ENCODE measurements around the gene MLEC. TPM values are rescaled to one million over a fixed set of nuclear protein-coding genes. Genes with fewer than 3 reads are reported as not detected.

The MLEC gene
- total RNA-seq, 1 experiment from 2014 or later, result 181 TPM

DNA sequence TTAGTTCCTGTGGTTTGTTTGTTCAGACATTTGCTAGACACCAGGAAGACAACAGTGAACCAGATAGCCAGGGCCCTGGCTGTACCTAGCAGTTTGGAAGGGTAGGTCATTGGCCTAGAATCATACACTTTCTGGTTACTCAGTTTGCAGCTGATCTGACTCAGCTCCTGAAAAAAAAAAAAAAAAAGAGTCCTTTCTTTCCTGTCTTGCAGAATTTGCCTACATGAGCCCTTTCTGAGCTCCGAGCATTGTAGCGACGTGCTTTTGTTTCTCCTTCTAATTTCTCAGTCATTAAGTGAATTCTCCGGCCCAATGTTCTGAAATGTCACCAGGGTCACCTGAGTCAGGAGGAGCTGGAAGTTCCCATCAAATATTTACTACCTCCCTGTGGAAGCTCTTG is 44.1 kb upstream of the MLEC start:
- Histone ChIP-seq H4K5ac (ENCODE audit: insufficient read length, low read depth, low read length) (no peak overlapping the region), H3K23me2 (ENCODE audit: insufficient read length, low read depth, low read length, poor library complexity, severe bottlenecking) (peaks cover 11% of the 10 kb centered on the region), H2AK5ac (ENCODE audit: insufficient read length, low read length) (no peak overlapping the region), H3K9me3 (ENCODE audit: control insufficient read depth, low read depth, low read length) (no peaks in the 10 kb centered on the region), H3K4me2 (ENCODE audit: insufficient read depth, insufficient read length, low read length) (no peak overlapping the region), H3K14ac (ENCODE audit: insufficient read depth, low read length) (no peak overlapping the region), H3K79me1 (ENCODE audit: insufficient read depth, low read depth, low read length, poor library complexity, severe bottlenecking) (no peaks in the 10 kb centered on the region), H3T11ph (ENCODE audit: low read length) (no peak overlapping the region), H3K23ac (ENCODE audit: insufficient read length, low read depth, low read length) (no peak overlapping the region), H2BK20ac (ENCODE audit: low read depth, low read length, poor library complexity, severe bottlenecking) (no peak overlapping the region), H4K91ac (ENCODE audit: insufficient read length, low read depth, low read length) (no peak overlapping the region), H3K56ac (ENCODE audit: insufficient read length, low read depth, low read length) (no peak overlapping the region), H3K27ac (ENCODE audit: insufficient read length, low read depth, low read length) (no peak overlapping the region), H3K18ac (ENCODE audit: insufficient read length, low read depth, low read length) (no peak overlapping the region), H2AFZ (ENCODE audit: low read length) (no peak overlapping the region), H3K4ac (ENCODE audit: low read depth, low read length) (no peak overlapping the region), H3K9ac (ENCODE audit: extremely low read depth, insufficient read length, low read length) (no peak overlapping the region), H3K79me2 (ENCODE audit: insufficient read depth, low read length) (no peaks in the 10 kb centered on the region), H3K27me3 (ENCODE audit: insufficient read depth, low read length) (no peaks in the 10 kb centered on the region; the same call in 1 of the 2 replicates), H3K4me1 (ENCODE audit: insufficient read depth, low read length) (peaks cover 3% of the 10 kb centered on the region; the same call in 1 of the 2 replicates), H2BK15ac (ENCODE audit: low read depth, low read length) (no peak overlapping the region), H2BK12ac (ENCODE audit: insufficient read length, low read depth, low read length) (no peak overlapping the region), H2BK120ac (ENCODE audit: low read depth, low read length, poor library complexity, severe bottlenecking) (no peak overlapping the region), H2BK5ac (ENCODE audit: insufficient read length, low read length) (no peak overlapping the region), H4K8ac (replicated peaks; ENCODE audit: insufficient read length, low read depth, low read length) (no peak overlapping the region), H4K20me1 (ENCODE audit: control insufficient read depth, insufficient read depth, insufficient read length) (no peaks in the 10 kb centered on the region)
- no peak for DNase-seq
- Mint-ChIP-seq H3K4me1 (peaks cover 10 to 11% of the 10 kb centered on the region in 2 experiments), H3K27me3 (ENCODE audit: low read depth) (peaks cover 52% of the 10 kb centered on the region), H3K4me3 (0 out of 5 replicates have a peak overlapping the region, but pooled peaks of 1 of the 2 experiments have one; percentile 91), H3K27ac (no peak overlapping the region), H3K9me3 (no peaks in the 10 kb centered on the region), H3K36me3 (ENCODE audit: insufficient read depth in 1 of 3, low read depth in 3 of 3) (no peaks in the 10 kb centered on the region)
- WGBS (ENCODE audit: extremely low coverage, insufficient read length, low lambda C conversion rate), result no CpG with 5 or more reads among the region's 4 CpGs
- TF ChIP-seq, protein P1, sequence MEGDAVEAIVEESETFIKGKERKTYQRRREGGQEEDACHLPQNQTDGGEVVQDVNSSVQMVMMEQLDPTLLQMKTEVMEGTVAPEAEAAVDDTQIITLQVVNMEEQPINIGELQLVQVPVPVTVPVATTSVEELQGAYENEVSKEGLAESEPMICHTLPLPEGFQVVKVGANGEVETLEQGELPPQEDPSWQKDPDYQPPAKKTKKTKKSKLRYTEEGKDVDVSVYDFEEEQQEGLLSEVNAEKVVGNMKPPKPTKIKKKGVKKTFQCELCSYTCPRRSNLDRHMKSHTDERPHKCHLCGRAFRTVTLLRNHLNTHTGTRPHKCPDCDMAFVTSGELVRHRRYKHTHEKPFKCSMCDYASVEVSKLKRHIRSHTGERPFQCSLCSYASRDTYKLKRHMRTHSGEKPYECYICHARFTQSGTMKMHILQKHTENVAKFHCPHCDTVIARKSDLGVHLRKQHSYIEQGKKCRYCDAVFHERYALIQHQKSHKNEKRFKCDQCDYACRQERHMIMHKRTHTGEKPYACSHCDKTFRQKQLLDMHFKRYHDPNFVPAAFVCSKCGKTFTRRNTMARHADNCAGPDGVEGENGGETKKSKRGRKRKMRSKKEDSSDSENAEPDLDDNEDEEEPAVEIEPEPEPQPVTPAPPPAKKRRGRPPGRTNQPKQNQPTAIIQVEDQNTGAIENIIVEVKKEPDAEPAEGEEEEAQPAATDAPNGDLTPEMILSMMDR (conservative IDR thresholded peaks at IDR 0.05), result no peak
